Left ventricle myocardium inferior (tissue), 1 donor: ENCODE results near the gene FXYD6. TPM values are rescaled to one million over a fixed set of nuclear protein-coding genes. Genes with fewer than 3 reads are reported as not detected.

Experiments
- DNase-seq: peaks from one replicate; pipeline ENCODE4 v3.0.0-alpha.2; 2020
- H3K27ac ChIP-seq: fragments of 200-600 bp; replicated peaks from 2 replicates; pipeline ENCODE4 v1.8.0; 2021
- H3K27me3 ChIP-seq: fragments of 200-600 bp; 2 replicates; pipeline ENCODE4 v1.8.0; 2021; ENCODE audit warnings: low read depth
- H3K36me3 ChIP-seq: fragments of 200-600 bp; 2 replicates; pipeline ENCODE4 v1.8.0; 2021
- H3K4me1 ChIP-seq: fragments of 200-600 bp; 2 replicates; pipeline ENCODE4 v1.8.0; 2021
- H3K4me3 ChIP-seq: fragments of 200-600 bp; 2 replicates; pipeline ENCODE4 v1.8.0; 2021; ENCODE audit warnings: mild to moderate bottlenecking, moderate library complexity
- H3K9me3 ChIP-seq: fragments of 200-600 bp; replicated peaks from 2 replicates; pipeline ENCODE4 v1.8.0; 2021
- CTCF ChIP-seq: fragments of 200-600 bp; IDR thresholded peaks from 2 replicates; pipeline ENCODE4 v1.8.0; 2021; ENCODE audit warnings: antibody characterized with exemption, mild to moderate bottlenecking, borderline replicate concordance
- intact Hi-C: fragments of 100-400 bp; cut with micrococcal nuclease; formaldehyde crosslinking; loops from one replicate; pipeline ENCODE4 v1.11.0; 2022
- total RNA-seq: library from RNA; stranded (reverse); fragmentation: NEBNext Ultra II Directional; extraction: Animal tissue kit (Norgen Biotek cat#: 25700); gene quantifications from one replicate; pipeline ENCODE4 v1.2.1, GENCODE V29; 2021
- donor health status: DM: no; HTN: yes; CAD: no; lungs with severe emphysema.

The FXYD6 gene
- total RNA-seq, 1 donor from 2014 or later: 30.2 TPM

- H3K36me3 ChIP-seq: no peaks in the 10 kb centered on the region
- no peak overlapping the region for H3K27ac ChIP-seq
- DNase-seq: peak; percentile 79
- peaks cover 11% of the 10 kb centered on the region for H3K27me3 ChIP-seq
- intact Hi-C loops: loop anchor here (10.0 kb wide), 1 partner anchor 63 kb away; no protein-coding TSS in a partner anchor
- no peaks in the 10 kb centered on the region for H3K9me3 ChIP-seq
- H3K4me1 ChIP-seq: peaks cover 6% of the 10 kb centered on the region
- no peak overlapping the region for H3K4me3 ChIP-seq
- TF ChIP-seq CTCF: no peak
Measured at GRCh38 chr11:117907276-117908108, 31.0 kb upstream of the FXYD6 start.

- intact Hi-C loops: loop anchor here (10.0 kb wide), 1 partner anchor 62 kb away; no protein-coding TSS in a partner anchor
- Histone ChIP-seq H3K27ac (no peak overlapping the region), H3K9me3 (no peaks in the 10 kb centered on the region), H3K36me3 (no peaks in the 10 kb centered on the region), H3K27me3 (peaks cover 7% of the 10 kb centered on the region), H3K4me1 (peaks cover 6% of the 10 kb centered on the region), H3K4me3 (no peak overlapping the region)
- no peak for TF ChIP-seq CTCF
- DNase-seq: no peak
Measured at GRCh38 chr11:117906710-117907109, 30.3 kb upstream of the FXYD6 start.

- TF ChIP-seq CTCF: no peak
- Histone ChIP-seq H3K36me3 (no peaks in the 10 kb centered on the region), H3K4me3 (no peak overlapping the region), H3K27me3 (peaks cover under 1% of the 10 kb centered on the region), H3K9me3 (no peaks in the 10 kb centered on the region), H3K27ac (no peak overlapping the region), H3K4me1 (peaks cover 8% of the 10 kb centered on the region)
- intact Hi-C loops: loop anchor here (10.0 kb wide), 1 partner anchor 61 kb away; no protein-coding TSS in a partner anchor
- DNase-seq: no peak
Measured at GRCh38 chr11:117906126-117906525, 29.7 kb upstream of the FXYD6 start.

- no peak for TF ChIP-seq CTCF
- DNase-seq: no peak
- Histone ChIP-seq H3K4me3 (no peak overlapping the region), H3K27me3 (no peaks in the 10 kb centered on the region), H3K27ac (no peak overlapping the region), H3K36me3 (no peaks in the 10 kb centered on the region), H3K9me3 (no peaks in the 10 kb centered on the region), H3K4me1 (peaks cover 12% of the 10 kb centered on the region)
- intact Hi-C loops: loop anchor here (10.0 kb wide), 1 partner anchor 61 kb away; no protein-coding TSS in a partner anchor
Measured at GRCh38 chr11:117905524-117905923, 29.1 kb upstream of the FXYD6 start.

GRCh38 chr11:117903505-117904382, 27.3 kb upstream of the FXYD6 start:
- no peaks in the 10 kb centered on the region for H3K36me3 ChIP-seq
- H3K27ac ChIP-seq: no peak overlapping the region
- no peak for DNase-seq
- H3K27me3 ChIP-seq: no peaks in the 10 kb centered on the region
- intact Hi-C loops: loop anchor here (10.0 kb wide), 1 partner anchor 59 kb away; no protein-coding TSS in a partner anchor
- no peak overlapping the region for H3K4me3 ChIP-seq
- no peak for TF ChIP-seq CTCF
- peaks cover 13% of the 10 kb centered on the region for H3K4me1 ChIP-seq
- no peaks in the 10 kb centered on the region for H3K9me3 ChIP-seq
